PFSK-1 (cell line): ENCODE results near the gene ITSN2.

Experiments used
- POLR2AphosphoS5 ChIP-seq: IDR thresholded peaks from 2 replicates; pipeline ENCODE4 v1.6.1; 2012; ENCODE audit warnings: low read depth, mild to moderate bottlenecking, control low read depth, low read length, moderate library complexity
- REST ChIP-seq, 2 experiments: IDR thresholded peaks; 2 replicates each; pipeline versions ENCODE4 v1.6.1 to v1.8.0; 2011 to 2012; ENCODE audit warnings: low read depth in 2 of 2, low read length in 2 of 2, control low read depth in 1 of 2, inconsistent platforms in 1 of 2, mild to moderate bottlenecking in 1 of 2, moderate library complexity in 1 of 2; ENCODE audit not compliant: insufficient read depth in 1 of 2
- SIN3A ChIP-seq: IDR thresholded peaks from 2 replicates; pipeline ENCODE4 v1.6.1; 2012; ENCODE audit warnings: mild to moderate bottlenecking, low read length, moderate library complexity, borderline replicate concordance; ENCODE audit not compliant: insufficient read depth
- TAF1 ChIP-seq: IDR thresholded peaks from 2 replicates; pipeline ENCODE4 v1.6.1; 2012; ENCODE audit warnings: low read length, control low read depth, borderline replicate concordance; ENCODE audit not compliant: insufficient read depth

GRCh38 chr2:24365051-24365450 is 4.7 kb upstream of the ITSN2 start:
- TF ChIP-seq TAF1 (no peak; the same call in 1 of the 2 replicates), POLR2AphosphoS5 (no peak), REST (IDR thresholded peaks at IDR 0.05; ENCODE audit: insufficient read depth in 1 of 2, low read depth in 2 of 2, low read length in 2 of 2) (0 out of 4 replicates have a peak, but pooled peaks of 1 of the 2 experiments have one; percentile 35), SIN3A (no peak)
